Mesodermal cell (in vitro differentiated cells): Measurements from ENCODE around the gene ATXN7L1.

Source experiments
- H3K27ac ChIP-seq: 2 replicates; pipeline ENCODE4 v1.7.0; 2013; ENCODE audit warnings: mild to moderate bottlenecking, low read depth, low read length, moderate library complexity; ENCODE audit not compliant: severe bottlenecking
- H3K36me3 ChIP-seq: 2 replicates; pipeline ENCODE4 v1.7.1; 2013; ENCODE audit warnings: mild to moderate bottlenecking, low read length, moderate library complexity; ENCODE audit not compliant: control insufficient read depth, insufficient read depth
- H3K4me1 ChIP-seq: one replicate; pipeline ENCODE4 v1.7.1; 2013; ENCODE audit warnings: mild to moderate bottlenecking, low read length; ENCODE audit not compliant: insufficient read depth, control insufficient read depth, poor library complexity, severe bottlenecking
- H3K4me3 ChIP-seq: 2 replicates; pipeline ENCODE4 v1.7.0; 2013; ENCODE audit warnings: low read length, control low read depth, mild to moderate bottlenecking; ENCODE audit not compliant: insufficient read depth, poor library complexity, severe bottlenecking; ENCODE audit errors: extremely low read depth
- H3K9me3 ChIP-seq: 2 replicates; pipeline ENCODE4 v1.7.1; 2013; ENCODE audit warnings: mild to moderate bottlenecking, low read length, moderate library complexity; ENCODE audit not compliant: control insufficient read depth
- WGBS, 2 experiments: methylation state at CpG; one replicate each; pipeline ENCODE4 v1.1.5; 2013; ENCODE audit warnings: missing lambda C conversion rate in 2 of 2; ENCODE audit not compliant: insufficient coverage in 2 of 2; 5-methylcytosine and 5-hydroxymethylcytosine counted together

The ATXN7L1 gene

DNA sequence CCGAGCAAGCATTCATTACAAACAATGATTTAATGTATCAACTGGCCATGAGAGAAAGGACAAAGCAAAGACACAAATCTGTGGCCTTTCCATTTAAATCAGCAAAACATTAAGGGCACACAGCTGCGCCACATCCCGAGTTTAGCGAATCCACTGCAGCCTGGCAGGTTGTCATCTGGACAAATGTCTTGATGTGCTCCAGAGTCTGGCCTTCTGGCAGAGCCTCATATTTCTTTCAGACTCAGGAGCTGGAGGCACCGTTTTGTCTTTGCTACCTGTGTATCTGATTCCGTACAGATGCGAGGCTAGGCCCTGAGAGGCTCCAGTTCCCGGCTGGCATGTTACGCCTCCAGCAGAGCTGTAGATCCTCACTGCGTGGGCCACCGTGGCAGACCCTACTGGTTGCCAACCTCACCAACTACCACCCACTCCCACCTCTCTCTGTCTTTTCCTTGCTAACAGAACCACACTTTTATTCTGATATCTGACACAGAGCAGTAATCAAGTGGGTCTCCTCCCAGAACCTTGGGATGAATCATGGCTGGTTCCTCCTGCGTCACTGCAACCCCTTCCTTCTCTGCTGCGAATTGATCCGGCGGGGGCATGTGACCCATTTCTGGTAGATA is 254.2 kb downstream of the ATXN7L1 start:
- peaks cover 4% of the 10 kb centered on the region for H3K9me3 ChIP-seq
- H3K27ac ChIP-seq = no peak overlapping the region
- 93 to 96% methylated on average over 10 to 11 of the region's 15 CpGs for WGBS, 2 experiments
- H3K36me3 ChIP-seq = peaks cover 30% of the 10 kb centered on the region
- H3K4me3 ChIP-seq = no peak overlapping the region
- no peaks in the 10 kb centered on the region for H3K4me1 ChIP-seq

DNA sequence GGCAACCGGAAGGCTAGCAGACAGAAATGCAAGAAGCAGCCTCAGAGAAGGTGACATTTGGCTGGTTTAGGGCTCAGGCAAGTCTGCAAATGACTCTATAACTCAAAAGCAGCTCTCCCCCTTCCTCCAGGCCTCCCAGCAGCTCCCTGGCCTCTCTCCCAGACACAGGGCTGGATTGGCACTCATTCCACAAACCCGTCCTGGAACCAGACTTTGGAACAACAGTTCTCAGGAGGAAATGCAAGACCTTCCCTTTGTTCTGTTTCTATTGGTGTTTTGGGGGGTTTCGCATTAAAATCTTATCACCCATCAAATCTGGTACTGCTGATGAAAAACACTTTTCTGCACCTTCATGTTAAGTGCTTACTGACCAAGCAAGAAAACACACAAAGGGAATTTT is 254.8 kb downstream of the ATXN7L1 start:
- 100% methylated on average over 1 of the region's 3 CpGs; no CpG with 5 or more reads in 1 of the 2 experiments for WGBS, 2 experiments
- Histone ChIP-seq H3K27ac (no peak overlapping the region), H3K4me1 (no peaks in the 10 kb centered on the region), H3K36me3 (peaks cover 31% of the 10 kb centered on the region), H3K9me3 (peaks cover 1% of the 10 kb centered on the region), H3K4me3 (no peak overlapping the region)

DNA sequence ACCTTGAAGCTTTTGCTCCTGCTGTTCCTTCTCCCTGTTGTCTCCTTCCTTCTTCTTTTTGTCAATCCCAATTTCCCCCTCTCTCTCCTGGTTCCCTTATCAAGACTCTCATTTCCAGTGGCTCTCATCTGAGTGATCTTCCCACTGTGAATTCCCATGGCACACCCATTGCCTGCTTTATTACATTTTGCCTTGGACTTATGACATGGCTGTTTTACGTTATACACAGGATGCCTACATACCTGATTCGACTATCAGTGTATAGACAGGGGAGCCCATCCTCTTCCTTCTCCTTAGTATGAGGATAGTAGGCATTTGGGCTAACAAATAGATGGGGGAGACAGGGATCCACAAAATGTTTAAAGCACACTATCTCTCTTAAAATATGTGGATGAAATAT is 255.2 kb downstream of the ATXN7L1 start:
- no CpG with 5 or more reads among the region's 2 CpGs for WGBS, 2 experiments
- Histone ChIP-seq H3K9me3 (no peaks in the 10 kb centered on the region), H3K27ac (no peak overlapping the region), H3K36me3 (peaks cover 31% of the 10 kb centered on the region), H3K4me3 (no peak overlapping the region), H3K4me1 (no peaks in the 10 kb centered on the region)

DNA sequence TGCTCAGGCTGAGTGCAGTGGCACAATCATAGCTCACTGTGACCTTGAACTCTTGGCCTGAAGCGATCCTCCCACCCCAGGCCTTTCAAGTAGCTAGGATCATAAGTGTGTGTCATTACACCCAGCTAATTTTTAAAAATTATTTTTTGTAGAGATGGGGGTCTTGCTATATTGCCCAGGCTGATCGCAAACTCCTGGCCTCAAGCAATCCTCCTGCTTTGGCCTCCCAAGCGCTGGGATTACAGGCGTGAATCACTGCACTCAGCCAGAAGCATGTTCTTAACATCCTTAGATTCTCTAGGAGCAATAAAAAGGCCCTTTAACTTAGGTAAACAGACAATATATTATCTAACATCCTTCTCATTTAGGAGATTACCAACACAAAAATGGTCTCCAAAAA is 256.8 kb downstream of the ATXN7L1 start:
- WGBS, 2 experiments = 93 to 95% methylated on average over 3 to 4 of the region's 4 CpGs

DNA sequence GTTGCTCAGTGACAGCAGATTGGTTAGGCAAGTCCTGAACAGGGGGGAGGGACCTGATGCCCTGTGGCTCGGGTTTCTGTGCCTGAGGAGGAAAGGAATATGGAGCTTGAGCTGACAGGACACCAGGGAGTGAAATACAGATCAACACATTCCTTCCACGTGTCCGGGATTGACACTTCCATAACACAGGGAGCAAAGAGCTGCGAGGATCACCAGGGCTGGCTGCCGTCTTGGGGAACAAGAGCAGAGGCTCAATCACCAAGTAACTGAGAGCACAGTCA is 258.4 kb downstream of the ATXN7L1 start:
- H3K36me3 ChIP-seq = peaks cover 29% of the 10 kb centered on the region

More for the DNA sequence above, 256.8 kb downstream of the ATXN7L1 start:
- Histone ChIP-seq H3K36me3 (peaks cover 36% of the 10 kb centered on the region), H3K9me3 (no peaks in the 10 kb centered on the region), H3K4me1 (no peaks in the 10 kb centered on the region), H3K4me3 (no peak overlapping the region), H3K27ac (no peak overlapping the region)

DNA sequence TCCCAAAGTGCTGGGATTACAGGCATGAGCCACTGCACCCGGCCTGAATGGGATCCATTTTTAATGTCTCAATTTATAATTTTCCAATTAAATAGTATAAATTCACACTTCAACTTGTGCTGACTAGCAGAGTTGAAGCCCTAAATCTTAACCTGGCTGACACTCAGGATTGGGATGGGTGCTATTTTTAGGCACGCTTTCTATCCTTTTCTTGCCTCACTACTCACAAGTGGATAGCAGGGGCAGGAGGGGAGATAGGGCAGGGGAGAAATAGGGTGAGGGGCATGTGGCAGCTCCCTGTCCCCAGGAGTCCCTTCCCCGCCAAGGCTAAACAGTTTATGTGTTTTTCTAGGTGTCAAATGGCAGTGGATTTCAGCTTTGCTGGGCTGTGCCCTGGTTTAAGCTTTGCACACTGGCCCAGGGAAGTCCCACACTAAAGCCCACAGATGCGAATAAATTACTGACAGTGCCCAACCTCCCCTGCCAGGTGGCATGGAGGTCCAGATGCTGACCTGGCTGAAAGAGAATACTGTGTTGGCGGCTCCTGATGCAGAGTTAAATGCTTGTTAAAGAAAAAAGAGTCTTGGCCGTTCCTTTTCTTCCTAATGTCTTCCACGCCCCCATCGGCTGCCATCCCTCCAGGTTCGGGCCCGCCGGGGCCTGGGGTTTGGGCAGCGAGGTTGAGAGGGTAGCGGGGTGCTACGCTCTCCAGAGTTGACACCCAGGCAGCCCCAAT is 259.0 kb downstream of the ATXN7L1 start:
- no peak overlapping the region for H3K4me3 ChIP-seq
- H3K36me3 ChIP-seq = peaks cover 24% of the 10 kb centered on the region
- no peaks in the 10 kb centered on the region for H3K9me3 ChIP-seq
- no peak overlapping the region for H3K27ac ChIP-seq
- 88 to 91% methylated on average over 3 to 9 of the region's 14 CpGs for WGBS, 2 experiments
- no peaks in the 10 kb centered on the region for H3K4me1 ChIP-seq

More for the DNA sequence above, 258.4 kb downstream of the ATXN7L1 start:
- no peaks in the 10 kb centered on the region for H3K9me3 ChIP-seq
- no peak overlapping the region for H3K4me3 ChIP-seq
- 78 to 85% methylated on average over 4 to 5 of the region's 5 CpGs for WGBS, 2 experiments
- H3K4me1 ChIP-seq = no peaks in the 10 kb centered on the region
- no peak overlapping the region for H3K27ac ChIP-seq

DNA sequence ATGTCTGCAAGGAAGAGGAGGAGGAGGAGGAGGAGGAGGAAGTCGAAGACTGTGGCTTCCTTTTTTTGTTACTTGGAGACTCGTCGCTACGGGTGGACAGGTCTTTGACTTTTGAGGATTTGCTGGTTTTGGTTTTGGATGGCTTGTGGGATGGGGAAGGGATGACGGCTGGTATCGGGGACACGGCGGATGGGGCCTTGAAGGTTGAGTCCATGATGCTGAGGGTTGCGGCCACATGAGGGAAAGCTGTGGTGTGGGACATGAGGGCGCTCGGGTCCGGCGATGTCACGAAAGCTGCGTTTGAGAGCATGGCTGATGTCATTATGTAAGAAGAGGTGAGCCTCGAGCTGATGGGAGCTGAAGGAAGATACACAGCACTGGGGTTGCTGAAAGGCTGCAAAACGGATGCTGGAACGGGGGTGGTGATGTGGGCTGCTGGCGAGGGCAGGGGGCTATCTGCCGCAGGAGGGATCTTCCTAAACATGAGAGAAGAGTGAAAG is 262.0 kb downstream of the ATXN7L1 start:
- Histone ChIP-seq H3K4me3 (no peak overlapping the region), H3K4me1 (no peaks in the 10 kb centered on the region), H3K27ac (no peak overlapping the region), H3K36me3 (peaks cover 20% of the 10 kb centered on the region), H3K9me3 (no peaks in the 10 kb centered on the region)
- 97% methylated on average over 14 to 20 of the region's 20 CpGs for whole genome bisulfite sequencing, 2 experiments

DNA sequence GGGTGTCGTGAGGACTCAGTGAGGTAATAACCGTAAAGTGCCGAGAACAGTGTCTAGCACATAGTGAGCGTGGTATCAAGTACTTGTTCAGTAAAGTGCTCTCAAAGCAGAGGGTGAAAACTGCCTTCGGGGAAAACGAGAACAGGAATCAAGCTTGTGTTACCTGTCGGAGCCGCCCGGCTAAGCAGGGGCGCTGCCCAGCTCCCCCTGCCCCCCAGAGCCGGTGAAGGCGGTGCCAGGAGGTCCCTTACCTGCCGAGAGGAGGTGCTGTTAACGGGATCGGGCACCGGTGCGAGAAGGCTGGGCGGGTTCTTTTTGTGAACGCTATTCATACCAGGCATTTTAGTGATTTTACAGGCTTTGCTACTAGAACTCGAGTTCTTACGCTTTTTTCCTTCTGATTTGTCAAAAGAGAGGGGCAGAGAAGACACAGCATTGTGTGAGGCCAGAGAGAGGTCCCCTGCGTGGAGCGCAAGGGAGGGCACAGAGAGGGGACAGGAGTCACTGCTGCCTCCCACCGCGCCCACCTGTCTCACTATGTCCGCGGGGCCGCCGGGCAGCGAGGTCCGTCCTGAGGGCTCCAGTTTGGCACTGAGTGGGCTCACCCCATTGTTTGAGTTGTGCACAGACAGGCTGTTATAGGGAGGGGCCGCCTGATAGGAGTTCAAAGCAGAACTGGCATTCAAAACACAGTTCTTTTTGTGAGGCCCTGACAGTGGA is 262.6 kb downstream of the ATXN7L1 start:
- peaks cover 17% of the 10 kb centered on the region for H3K36me3 ChIP-seq
- no peaks in the 10 kb centered on the region for H3K9me3 ChIP-seq
- WGBS, 2 experiments = 95 to 96% methylated on average over 31 to 32 of the region's 32 CpGs
- H3K4me1 ChIP-seq = no peaks in the 10 kb centered on the region
- no peak overlapping the region for H3K27ac ChIP-seq
- no peak overlapping the region for H3K4me3 ChIP-seq

DNA sequence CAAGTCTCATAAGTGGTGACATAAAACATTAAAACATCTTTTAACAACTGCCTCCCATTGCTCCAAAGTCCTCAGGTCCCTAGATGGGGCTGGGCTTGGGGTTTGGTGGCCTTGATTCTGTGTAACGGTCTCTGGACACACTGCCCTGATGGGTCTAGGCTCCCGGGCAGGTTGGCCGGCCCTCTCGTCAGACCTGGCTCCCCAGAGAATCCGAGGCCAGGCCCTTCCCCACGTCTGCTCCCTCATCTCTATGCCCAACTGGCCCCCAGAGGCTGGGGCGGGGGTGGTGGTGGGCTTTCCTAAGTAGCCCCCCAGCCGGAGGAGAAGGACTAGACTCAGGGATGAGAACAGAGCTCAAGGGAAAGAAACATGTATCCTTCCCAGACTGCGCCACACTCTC is 263.6 kb downstream of the ATXN7L1 start:
- Histone ChIP-seq H3K27ac (no peak overlapping the region), H3K9me3 (no peaks in the 10 kb centered on the region), H3K4me3 (no peak overlapping the region), H3K4me1 (no peaks in the 10 kb centered on the region), H3K36me3 (peaks cover 12% of the 10 kb centered on the region)
- 91% methylated on average over 6 of the region's 9 CpGs; no CpG with 5 or more reads in 1 of the 2 experiments for WGBS, 2 experiments

DNA sequence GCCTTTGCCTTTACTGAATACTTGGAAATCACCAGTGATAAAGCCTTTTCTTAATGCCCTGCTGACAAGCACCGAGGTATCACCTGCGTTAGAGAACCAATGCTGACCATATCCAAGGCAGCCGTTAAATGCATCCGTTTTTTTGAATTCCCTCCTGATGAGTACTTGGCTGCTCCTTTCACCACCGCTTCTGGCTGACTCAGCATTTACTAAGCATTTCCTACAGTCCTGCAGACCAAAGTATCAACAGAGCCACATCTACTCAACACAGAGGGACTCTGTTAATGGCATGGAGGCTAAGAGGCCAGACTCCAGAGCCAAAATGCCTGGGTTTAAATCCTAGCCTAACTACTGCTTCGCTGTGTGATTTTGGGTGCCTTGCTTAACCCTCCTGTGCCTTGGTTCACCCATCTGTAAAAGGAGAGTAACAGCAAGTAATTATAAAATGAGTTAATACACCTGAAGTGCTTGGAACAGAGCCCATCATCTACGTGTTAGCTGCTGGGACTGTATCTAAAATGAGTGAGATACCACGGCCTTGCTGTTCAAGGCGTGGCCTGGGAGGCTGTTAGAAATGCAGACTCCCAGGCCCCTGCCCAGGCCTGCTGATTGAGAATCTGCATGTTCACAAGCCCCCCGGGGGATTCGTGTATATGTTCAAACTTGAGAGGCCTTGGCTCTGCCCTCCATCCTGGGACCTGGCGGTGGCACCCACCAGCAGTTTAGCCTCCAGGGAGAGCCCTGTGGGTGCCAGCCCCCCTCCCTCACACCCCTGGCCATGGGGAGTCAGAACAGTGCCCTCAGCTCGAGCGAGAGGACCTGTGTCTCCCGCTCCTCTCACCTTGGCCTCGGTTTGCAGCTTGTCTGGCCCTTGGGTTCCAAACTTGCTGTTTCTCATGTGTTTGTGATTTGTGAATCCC is 264.3 kb downstream of the ATXN7L1 start:
- H3K4me1 ChIP-seq = no peaks in the 10 kb centered on the region
- no peaks in the 10 kb centered on the region for H3K9me3 ChIP-seq
- WGBS, 2 experiments = 90 to 94% methylated on average over 10 to 15 of the region's 16 CpGs
- H3K4me3 ChIP-seq = no peak overlapping the region
- no peak overlapping the region for H3K27ac ChIP-seq
- peaks cover 12% of the 10 kb centered on the region for H3K36me3 ChIP-seq
